ENCODE results near the gene NINJ2.
"Not testable (repeated sequence)": the region's sequence is repeated elsewhere in the genome, so short reads cannot be mapped to it uniquely, and the experiment has no call there.

Gene NINJ2

GRCh38 chr12:700016-700415 lies 36.8 kb upstream of the NINJ2 start:
- DNase-seq (ENCODE audit: low read depth): no peak

GRCh38 chr12:698222-698621 lies 35.0 kb upstream of the NINJ2 start:
- H3K4me3 ChIP-seq (ENCODE audit: low read depth, low read length); DNase-seq (ENCODE audit: low read depth): not testable (repeated sequence)

More at GRCh38 chr12:700016-700415, 36.8 kb upstream of the NINJ2 start:
- no peak overlapping the region for H3K4me3 ChIP-seq (ENCODE audit: low read depth, low read length)
- TF ChIP-seq CTCF (IDR thresholded peaks at IDR 0.05; ENCODE audit: control insufficient read depth, extremely low read depth, insufficient read depth): no peak

- no peak for DNase-seq (ENCODE audit: low read depth)
- TF ChIP-seq CTCF (IDR thresholded peaks at IDR 0.05; ENCODE audit: control insufficient read depth, extremely low read depth, insufficient read depth): no peak
- H3K4me3 ChIP-seq (ENCODE audit: low read depth, low read length): no peak overlapping the region
These were observed 34.2 kb upstream of the NINJ2 start for GRCh38 chr12:697481-697880.

GRCh38 chr12:694734-695503 lies 31.7 kb upstream of the NINJ2 start:
- no peak for DNase-seq (ENCODE audit: low read depth)
- no peak overlapping the region for H3K4me3 ChIP-seq (ENCODE audit: low read depth, low read length)
- TF ChIP-seq CTCF (IDR thresholded peaks at IDR 0.05; ENCODE audit: control insufficient read depth, extremely low read depth, insufficient read depth): no peak

- H3K4me3 ChIP-seq (ENCODE audit: low read depth, low read length): no peak overlapping the region
- no peak for TF ChIP-seq CTCF (IDR thresholded peaks at IDR 0.05; ENCODE audit: control insufficient read depth, extremely low read depth, insufficient read depth)
- DNase-seq (ENCODE audit: low read depth): no peak
These were observed 30.8 kb upstream of the NINJ2 start for GRCh38 chr12:693934-694533.

- TF ChIP-seq CTCF (IDR thresholded peaks at IDR 0.05; ENCODE audit: control insufficient read depth, extremely low read depth, insufficient read depth): no peak
- H3K4me3 ChIP-seq (ENCODE audit: low read depth, low read length): no peak overlapping the region
These were observed 29.0 kb upstream of the NINJ2 start for GRCh38 chr12:692274-692673.

GRCh38 chr12:690466-690865 lies 27.2 kb upstream of the NINJ2 start:
- no peak for TF ChIP-seq CTCF (IDR thresholded peaks at IDR 0.05; ENCODE audit: control insufficient read depth, extremely low read depth, insufficient read depth)
- no peak for DNase-seq (ENCODE audit: low read depth)
- no peak overlapping the region for H3K4me3 ChIP-seq (ENCODE audit: low read depth, low read length)

More at GRCh38 chr12:692274-692673, 29.0 kb upstream of the NINJ2 start:
- no peak for DNase-seq (ENCODE audit: low read depth)

Data from LNCaP clone FGC (cell line).